H1 (cell line): ENCODE data around the gene RANBP17. TPM values are rescaled to one million over a fixed set of nuclear protein-coding genes. Genes with fewer than 3 reads are reported as not detected.

Experiments used
- SUZ12 ChIP-seq: fragments of 200-600 bp; sonication (generic); IDR thresholded peaks from 2 replicates; pipeline ENCODE4 v1.6.1; 2012; ENCODE audit warnings: mild to moderate bottlenecking, inconsistent platforms, low read length, moderate library complexity, mixed read lengths
- TAF1 ChIP-seq: IDR thresholded peaks from 2 replicates; pipeline ENCODE4 v1.6.1; 2011; ENCODE audit warnings: mild to moderate bottlenecking, low read depth, low read length
- polyA plus RNA-seq, 7 experiments: library from polyadenylated mRNA; depleted of rRNA in 3 of 7; stranded (reverse) in 5 of 7; unstranded in 2 of 7; fragments of >200 nt in 5 of 7; fragments of 200-250 nt in 2 of 7; gene quantifications; 1 replicate in 5 of 7; 2 replicates in 1 of 7; 4 replicates in 1 of 7; pipeline versions ENCODE4 v1.2.1 to v1.2.3, GENCODE V29; 2011 to 2013; ENCODE audit warnings: missing spikeins in 2 of 7, mixed read lengths in 2 of 7
- total RNA-seq: library from RNA; stranded (reverse); fragmentation: NEBNext Ultra II Directional; extraction: Animal tissue kit (Norgen Biotek cat#: 25700); gene quantifications from 2 replicates; pipeline ENCODE4 v1.2.1, GENCODE V29; 2021

Gene RANBP17
- total and polyA plus RNA-seq, 2 of the 8 experiments (the other 6 are each of a cell fraction or from before 2014, with no cell fraction given), result 8.6 to 21.3 TPM

DNA sequence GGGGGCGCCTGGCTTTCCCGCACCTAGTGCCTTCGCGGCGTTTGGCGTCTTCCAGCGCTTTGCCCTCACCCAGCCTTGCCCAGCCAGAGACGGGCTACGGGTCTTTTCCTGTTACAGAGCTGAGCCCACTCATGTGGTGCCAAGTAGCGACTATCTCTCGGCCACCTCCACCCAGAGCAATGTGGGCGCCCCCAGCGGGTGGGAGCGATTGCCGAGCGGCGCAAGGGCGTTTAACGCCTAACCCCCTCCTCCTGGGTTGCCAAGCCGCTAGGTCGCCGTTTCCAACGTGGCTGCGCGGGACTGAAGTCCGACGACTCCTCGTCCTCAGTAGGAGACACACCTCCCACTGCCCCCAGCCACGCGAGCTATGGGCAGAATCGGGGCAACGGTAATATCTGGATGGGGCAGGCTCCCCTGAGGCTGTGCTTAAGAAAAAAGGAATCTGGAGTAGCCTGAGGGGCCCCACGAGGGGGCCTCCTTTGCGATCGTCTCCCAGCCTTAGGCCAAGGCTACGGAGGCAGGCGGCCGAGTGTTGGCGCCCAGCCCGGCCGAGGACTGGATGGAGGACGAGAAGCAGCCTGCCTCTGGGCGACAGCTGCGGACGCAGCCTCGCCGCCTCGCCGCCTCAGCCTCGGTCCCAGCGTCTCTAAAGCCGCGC is 453.0 kb downstream of the RANBP17 start (continued):
- TF ChIP-seq SUZ12 (peak; percentile 48), TAF1 (no peak)
